SK-N-SH (cell line): ENCODE data around the gene SLC35A3. TPM values are rescaled to one million over a fixed set of nuclear protein-coding genes. Genes with fewer than 3 reads are reported as not detected.
A peak's percentile ranks its signal among the peaks of the same experiment; 100 is the strongest.

Experiments
- CTCF ChIA-PET: fragments of 300-600, 350-600 bp; formaldehyde crosslinking; extraction: SDS; loops from one replicate; lab custom pipeline; 2021; lab: Yijun Ruan, JAX
- POLR2A ChIA-PET: fragments of 350-600 bp; sonication (Branson Sonifier 250); formaldehyde crosslinking; extraction: SDS; loops from one replicate; lab custom pipeline; 2020; ENCODE audit warnings: antibody characterized with exemption, inconsistent platforms; lab: Yijun Ruan, JAX
- DNase-seq: peaks from one replicate; pipeline ENCODE4 v3.0.0; 2012
- H2AFZ ChIP-seq: fragments of 200-600 bp; sonication (generic); 2 replicates; pipeline ENCODE4 v1.8.1; 2016; ENCODE audit warnings: antibody characterized with exemption, mild to moderate bottlenecking, low read depth
- H3F3A ChIP-seq: fragments of 200-600 bp; sonication (generic); replicated peaks from 2 replicates; pipeline ENCODE3; 2016; ENCODE audit warnings: antibody characterized with exemption, mild to moderate bottlenecking; ENCODE audit not compliant: insufficient read depth
- H3K27ac ChIP-seq, 2 experiments: fragments of 200-500 bp in 1 of 2; fragments of 200-600 bp in 1 of 2; sonication (Bioruptor generic) in 1 of 2; sonication (generic), shearing (Covaris generic) in 1 of 2; 2 replicates each; pipeline versions ENCODE4 v1.5.1 to v1.6.1; 2014 to 2016; ENCODE audit warnings: low read depth in 2 of 2, inconsistent platforms in 1 of 2, low read length in 1 of 2, mild to moderate bottlenecking in 1 of 2, mixed read lengths in 1 of 2
- H3K27me3 ChIP-seq: fragments of 200-600 bp; sonication (generic), shearing (Covaris generic); 2 replicates; pipeline ENCODE4 v1.6.1; 2016; ENCODE audit warnings: mixed run types; ENCODE audit not compliant: insufficient read depth
- H3K36me3 ChIP-seq, 2 experiments: fragments of 200-500 bp in 1 of 2; fragments of 200-600 bp in 1 of 2; sonication (Bioruptor generic) in 1 of 2; sonication (generic) in 1 of 2; replicated peaks in 1 of 2; 2 replicates each; pipeline versions ENCODE3 to v1.5.1; 2014 to 2016; ENCODE audit warnings: low read length in 1 of 2, mild to moderate bottlenecking in 1 of 2; ENCODE audit not compliant: insufficient read depth in 2 of 2, control insufficient read depth in 1 of 2
- H3K4me1 ChIP-seq, 2 experiments: fragments of 200-500 bp in 1 of 2; fragments of 200-600 bp in 1 of 2; sonication (Bioruptor generic) in 1 of 2; sonication (generic), shearing (Covaris generic) in 1 of 2; 2 replicates each; pipeline versions ENCODE4 v1.5.1 to v1.6.1; 2014 to 2016; ENCODE audit warnings: low read depth in 1 of 2, low read length in 1 of 2, mixed run types in 1 of 2; ENCODE audit not compliant: insufficient read depth in 2 of 2, control insufficient read depth in 1 of 2
- H3K4me2 ChIP-seq: fragments of 200-600 bp; sonication (generic), shearing (Covaris generic); 2 replicates; pipeline ENCODE4 v1.6.1; 2017; ENCODE audit warnings: mixed run types
- H3K4me3 ChIP-seq, 2 experiments: fragments of 200-500 bp in 1 of 2; fragments of 200-600 bp in 1 of 2; sonication (Bioruptor generic) in 1 of 2; sonication (generic), shearing (Covaris generic) in 1 of 2; 2 replicates each; pipeline versions ENCODE4 v1.5.1 to v1.8.1; 2014 to 2016; ENCODE audit warnings: low read depth in 2 of 2, inconsistent platforms in 1 of 2, low read length in 1 of 2, mild to moderate bottlenecking in 1 of 2, mixed read lengths in 1 of 2, moderate library complexity in 1 of 2
- H3K79me2 ChIP-seq: fragments of 200-600 bp; sonication (generic); 2 replicates; pipeline ENCODE4 v1.8.1; 2017; ENCODE audit warnings: mild to moderate bottlenecking; ENCODE audit not compliant: insufficient read depth
- H3K9ac ChIP-seq: fragments of 200-600 bp; sonication (generic); 2 replicates; pipeline ENCODE4 v1.6.1; 2017; ENCODE audit warnings: mixed run types
- H3K9me2 ChIP-seq: fragments of 200-600 bp; sonication (generic); 2 replicates; pipeline ENCODE4 v1.6.1; 2017; ENCODE audit warnings: mixed run types
- H3K9me3 ChIP-seq: fragments of 200-600 bp; sonication (generic); 2 replicates; pipeline ENCODE4 v1.6.1; 2017; ENCODE audit warnings: mixed run types, mild to moderate bottlenecking, moderate library complexity
- H4K20me1 ChIP-seq: fragments of 200-600 bp; sonication (generic); 2 replicates; pipeline ENCODE4 v1.6.1; 2017; ENCODE audit warnings: mild to moderate bottlenecking, mixed run types; ENCODE audit not compliant: insufficient read depth
- CHD2 ChIP-seq: fragments of 150-350 bp; IDR thresholded peaks from 2 replicates; pipeline ENCODE4 v1.6.1; 2018; ENCODE audit warnings: low read length; ENCODE audit not compliant: partially characterized antibody
- EP300 ChIP-seq, 2 experiments: IDR thresholded peaks; 2 replicates each; pipeline versions ENCODE4 v1.4.0 to v1.6.1; 2012; ENCODE audit warnings: borderline replicate concordance in 1 of 2, low read depth in 1 of 2, low read length in 1 of 2
- FOXM1 ChIP-seq: IDR thresholded peaks from 2 replicates; pipeline ENCODE4 v1.4.0; 2012; ENCODE audit warnings: low read depth, mild to moderate bottlenecking
- JUND ChIP-seq: IDR thresholded peaks from 2 replicates; pipeline ENCODE4 v1.4.0; 2012
- PBX3 ChIP-seq: IDR thresholded peaks from 2 replicates; pipeline ENCODE4; 2012
- POLR2AphosphoS5 ChIP-seq: IDR thresholded peaks from 2 replicates; pipeline ENCODE4 v1.6.1; 2012; ENCODE audit warnings: low read depth, low read length
- RAD21 ChIP-seq: IDR thresholded peaks from 2 replicates; pipeline ENCODE4 v1.6.1; 2012; ENCODE audit warnings: mild to moderate bottlenecking, low read length
- REST ChIP-seq: IDR thresholded peaks from 2 replicates; pipeline ENCODE4 v1.6.1; 2012; ENCODE audit warnings: mild to moderate bottlenecking, low read depth, low read length, moderate library complexity
- SMC3 ChIP-seq: IDR thresholded peaks from 2 replicates; pipeline ENCODE4 v1.6.1; 2012; ENCODE audit warnings: low read depth, low read length, improper control_type of control experiment
- USF2 ChIP-seq: fragments of 150-350 bp; IDR thresholded peaks from 2 replicates; pipeline ENCODE4 v1.6.1; 2017; ENCODE audit warnings: antibody characterized with exemption, low read length, low read depth, borderline replicate concordance
- WGBS: methylation state at CpG from one replicate; pipeline ENCODE4 v1.1.6; 2017; ENCODE audit warnings: low lambda C conversion rate; 5-methylcytosine and 5-hydroxymethylcytosine counted together
- polyA plus RNA-seq, 3 experiments: library from polyadenylated mRNA; depleted of rRNA; stranded (reverse); fragments of >200 nt; gene quantifications; 2 replicates each; pipeline ENCODE4 v1.2.3, GENCODE V29; 2012

The SLC35A3 gene
- polyA plus RNA-seq, 1 of the 3 experiments (the other 2 are of a cell fraction): 5.7 TPM

- CTCF ChIA-PET: interaction anchor here (1.0 to 1.4 kb wide), 3 partner anchors 21 to 422 kb away, joined by 3 to 5 read pairs (median 4); no protein-coding TSS in a partner anchor
- Histone ChIP-seq H3K36me3 (no peaks in the 10 kb centered on the region), H3K79me2 (peaks cover 53% of the 10 kb centered on the region), H3K9me3 (no peaks in the 10 kb centered on the region), H3K9me2 (no peaks in the 10 kb centered on the region), H3K27me3 (no peaks in the 10 kb centered on the region), H2AFZ (peak overlapping the region; percentile 85), H3K27ac (peak overlapping the region; percentile 67 to 89), H3F3A (peaks cover 13% of the 10 kb centered on the region), H3K4me1 (peaks cover 4 to 5% of the 10 kb centered on the region in 2 experiments; a peak in 2 of 4 replicates), H3K4me3 (peak overlapping the region; percentile 71 to 94), H3K9ac (peak overlapping the region; percentile 88), H3K4me2 (peak overlapping the region; percentile 68), H4K20me1 (peaks cover 2% of the 10 kb centered on the region; the same call in 1 of the 2 replicates)
- DNase-seq: no peak
- POLR2A ChIA-PET: interaction anchor here (0.6 to 1.5 kb wide), 4 partner anchors 26 to 187 kb away, joined by 3 to 7 read pairs (median 4); partner anchors contain the start of genes AGL, SASS6, SLC35A3 and TRMT13
- no peak for TF ChIP-seq PBX3
- TF ChIP-seq SMC3: no peak
- no peak for TF ChIP-seq RAD21
- no peak for TF ChIP-seq CHD2
- no peak for TF ChIP-seq EP300 (IDR thresholded peaks at IDR 0.05; ENCODE audit: borderline replicate concordance in 1 of 2, low read depth in 1 of 2, low read length in 1 of 2)
- no peak for TF ChIP-seq REST
- TF ChIP-seq FOXM1: no peak
- TF ChIP-seq JUND: no peak
- TF ChIP-seq USF2: no peak
- TF ChIP-seq POLR2AphosphoS5: no peak
- 1% methylated on average over 8 of the region's 8 CpGs for WGBS
Measured at GRCh38 chr1:100037656-100037926, 67.8 kb downstream of the SLC35A3 start.
